ENCODE results near the gene LAGE3. TPM values are rescaled to one million over a fixed set of nuclear protein-coding genes. Genes with fewer than 3 reads are reported as not detected.

The LAGE3 gene
- total RNA-seq, 1 donor from 2014 or later, result 20.0 TPM

DNA sequence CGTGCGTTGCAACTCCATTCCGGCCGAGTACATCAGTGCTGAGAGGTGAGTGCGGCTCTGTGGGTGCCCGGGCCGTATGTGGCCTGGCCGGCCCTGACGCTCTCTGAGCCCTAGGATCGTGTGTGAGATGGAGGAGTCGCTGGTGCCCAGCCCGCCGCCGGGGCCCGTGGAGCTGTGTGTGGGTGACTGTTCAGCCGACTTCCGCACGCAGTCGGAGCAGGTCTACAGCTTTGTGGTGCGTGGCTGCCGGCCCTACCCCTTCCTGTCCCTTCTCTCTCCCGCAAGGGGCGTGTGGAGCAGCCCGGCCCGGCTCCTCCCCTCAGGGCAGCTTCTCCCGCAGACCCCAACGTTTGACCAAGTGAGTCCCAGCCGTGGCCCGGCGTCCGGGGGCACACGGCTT, 13.0 kb downstream of the LAGE3 start:
- no peaks in the 10 kb centered on the region for H3K27me3 Mint-ChIP-seq (ENCODE audit: low read depth, unreplicated experiment)
- H3K4me1 ChIP-seq (ENCODE audit: insufficient read depth, low read length), result no peaks in the 10 kb centered on the region
- H3K4me1 Mint-ChIP-seq (ENCODE audit: low read depth, unreplicated experiment), result no peaks in the 10 kb centered on the region
- no peaks in the 10 kb centered on the region for H3K36me3 Mint-ChIP-seq (ENCODE audit: low read depth, unreplicated experiment)
- no peak overlapping the region for H3K27ac Mint-ChIP-seq (ENCODE audit: unreplicated experiment)
- no peak overlapping the region for H3K9ac ChIP-seq (ENCODE audit: low read length)
- H3K36me3 ChIP-seq (ENCODE audit: insufficient read depth, low read length), result no peaks in the 10 kb centered on the region
- H3K9me3 ChIP-seq (ENCODE audit: insufficient read depth, low read depth, low read length), result no peaks in the 10 kb centered on the region
- peaks cover 22% of the 10 kb centered on the region for H3K79me2 ChIP-seq (ENCODE audit: insufficient read depth, low read length)
- no peak overlapping the region for H3K27ac ChIP-seq (ENCODE audit: low read depth, low read length)
- no peaks in the 10 kb centered on the region for H3K9me3 Mint-ChIP-seq (ENCODE audit: unreplicated experiment)
- no peak overlapping the region for H3K4me2 ChIP-seq (ENCODE audit: low read length)
- FAIRE-seq, result no peak
- H3K4me3 Mint-ChIP-seq (ENCODE audit: unreplicated experiment), result no peak overlapping the region
- no peak for DNase-seq (ENCODE audit: low read depth)
- no peaks in the 10 kb centered on the region for H3K27me3 ChIP-seq (ENCODE audit: insufficient read depth, low read length)
- H3K4me3 ChIP-seq (ENCODE audit: insufficient read depth, low read depth, low read length), result no peak overlapping the region
- TF ChIP-seq, protein P1, sequence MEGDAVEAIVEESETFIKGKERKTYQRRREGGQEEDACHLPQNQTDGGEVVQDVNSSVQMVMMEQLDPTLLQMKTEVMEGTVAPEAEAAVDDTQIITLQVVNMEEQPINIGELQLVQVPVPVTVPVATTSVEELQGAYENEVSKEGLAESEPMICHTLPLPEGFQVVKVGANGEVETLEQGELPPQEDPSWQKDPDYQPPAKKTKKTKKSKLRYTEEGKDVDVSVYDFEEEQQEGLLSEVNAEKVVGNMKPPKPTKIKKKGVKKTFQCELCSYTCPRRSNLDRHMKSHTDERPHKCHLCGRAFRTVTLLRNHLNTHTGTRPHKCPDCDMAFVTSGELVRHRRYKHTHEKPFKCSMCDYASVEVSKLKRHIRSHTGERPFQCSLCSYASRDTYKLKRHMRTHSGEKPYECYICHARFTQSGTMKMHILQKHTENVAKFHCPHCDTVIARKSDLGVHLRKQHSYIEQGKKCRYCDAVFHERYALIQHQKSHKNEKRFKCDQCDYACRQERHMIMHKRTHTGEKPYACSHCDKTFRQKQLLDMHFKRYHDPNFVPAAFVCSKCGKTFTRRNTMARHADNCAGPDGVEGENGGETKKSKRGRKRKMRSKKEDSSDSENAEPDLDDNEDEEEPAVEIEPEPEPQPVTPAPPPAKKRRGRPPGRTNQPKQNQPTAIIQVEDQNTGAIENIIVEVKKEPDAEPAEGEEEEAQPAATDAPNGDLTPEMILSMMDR (IDR thresholded peaks at IDR 0.05; ENCODE audit: insufficient read depth, low read depth, low read length), result no peak
- no peak for TF ChIP-seq EZH2 (IDR thresholded peaks at IDR 0.05; ENCODE audit: insufficient read depth, low read length)
- H2AFZ ChIP-seq (ENCODE audit: low read depth, low read length), result no peak overlapping the region
- peaks cover 25% of the 10 kb centered on the region for H4K20me1 ChIP-seq (ENCODE audit: insufficient read depth, low read length)

GRCh38 chrX:154465601-154466000, 13.5 kb downstream of the LAGE3 start:
- Histone ChIP-seq H3K9ac (ENCODE audit: low read length) (no peak overlapping the region), H3K4me2 (ENCODE audit: low read length) (no peak overlapping the region), H4K20me1 (ENCODE audit: insufficient read depth, low read length) (peaks cover 30% of the 10 kb centered on the region), H3K36me3 (ENCODE audit: insufficient read depth, low read length) (no peaks in the 10 kb centered on the region), H3K79me2 (ENCODE audit: insufficient read depth, low read length) (peaks cover 27% of the 10 kb centered on the region), H2AFZ (ENCODE audit: low read depth, low read length) (no peak overlapping the region), H3K27me3 (ENCODE audit: insufficient read depth, low read length) (no peaks in the 10 kb centered on the region), H3K4me3 (ENCODE audit: insufficient read depth, low read depth, low read length) (no peak overlapping the region), H3K27ac (ENCODE audit: low read depth, low read length) (no peak overlapping the region), H3K9me3 (ENCODE audit: insufficient read depth, low read depth, low read length) (no peaks in the 10 kb centered on the region), H3K4me1 (ENCODE audit: insufficient read depth, low read length) (no peaks in the 10 kb centered on the region)
- no peak for TF ChIP-seq EZH2 (IDR thresholded peaks at IDR 0.05; ENCODE audit: insufficient read depth, low read length)
- TF ChIP-seq, protein P1 (IDR thresholded peaks at IDR 0.05; ENCODE audit: insufficient read depth, low read depth, low read length), result no peak
- no peak overlapping the region for H3K27ac Mint-ChIP-seq (ENCODE audit: unreplicated experiment)
- H3K9me3 Mint-ChIP-seq (ENCODE audit: unreplicated experiment), result no peaks in the 10 kb centered on the region
- no peak overlapping the region for H3K4me3 Mint-ChIP-seq (ENCODE audit: unreplicated experiment)
- DNase-seq (ENCODE audit: low read depth) (no peak), FAIRE-seq (no peak)
- no peaks in the 10 kb centered on the region for H3K4me1 Mint-ChIP-seq (ENCODE audit: low read depth, unreplicated experiment)
- no peaks in the 10 kb centered on the region for H3K36me3 Mint-ChIP-seq (ENCODE audit: low read depth, unreplicated experiment)
- H3K27me3 Mint-ChIP-seq (ENCODE audit: low read depth, unreplicated experiment), result no peaks in the 10 kb centered on the region

DNA sequence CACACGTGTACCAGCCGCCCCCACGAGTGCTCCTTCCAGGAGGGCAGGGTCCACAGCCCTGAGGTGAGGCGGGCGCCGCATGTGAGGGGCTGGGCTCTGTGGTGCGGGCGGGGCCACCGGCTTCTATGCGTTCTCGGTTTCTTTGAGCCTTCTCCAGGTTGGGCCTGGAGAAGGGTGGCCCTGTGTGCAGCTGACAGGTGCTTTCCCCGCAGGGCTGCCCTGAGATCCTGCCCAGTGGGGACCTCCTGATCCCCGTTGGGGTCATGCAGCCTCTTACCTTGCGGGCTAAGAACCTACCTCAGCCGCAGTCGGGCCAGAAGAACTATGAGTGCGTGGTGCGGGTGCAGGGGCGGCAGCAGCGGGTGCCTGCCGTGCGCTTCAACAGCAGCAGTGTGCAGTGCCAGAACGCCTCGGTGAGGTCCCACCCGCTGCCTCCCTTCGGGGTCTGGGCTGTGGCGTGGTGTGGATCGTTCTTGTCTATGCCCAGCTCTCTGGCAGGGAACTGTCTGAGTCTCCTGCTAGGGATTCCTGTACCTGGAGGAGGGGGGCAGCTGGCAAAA, 14.2 kb downstream of the LAGE3 start:
- TF ChIP-seq, protein P1 (IDR thresholded peaks at IDR 0.05; ENCODE audit: insufficient read depth, low read depth, low read length), result no peak
- TF ChIP-seq EZH2 (IDR thresholded peaks at IDR 0.05; ENCODE audit: insufficient read depth, low read length), result no peak
- H3K36me3 ChIP-seq (ENCODE audit: insufficient read depth, low read length), result no peaks in the 10 kb centered on the region
- no peak overlapping the region for H3K4me3 ChIP-seq (ENCODE audit: insufficient read depth, low read depth, low read length)
- no peak for FAIRE-seq
- Mint-ChIP-seq H3K27me3 (ENCODE audit: low read depth, unreplicated experiment) (no peaks in the 10 kb centered on the region), H3K9me3 (ENCODE audit: unreplicated experiment) (no peaks in the 10 kb centered on the region), H3K4me3 (ENCODE audit: unreplicated experiment) (no peak overlapping the region), H3K27ac (ENCODE audit: unreplicated experiment) (no peak overlapping the region), H3K36me3 (ENCODE audit: low read depth, unreplicated experiment) (no peaks in the 10 kb centered on the region), H3K4me1 (ENCODE audit: low read depth, unreplicated experiment) (no peaks in the 10 kb centered on the region)
- no peak for DNase-seq (ENCODE audit: low read depth)
- no peak overlapping the region for H2AFZ ChIP-seq (ENCODE audit: low read depth, low read length)
- no peak overlapping the region for H3K27ac ChIP-seq (ENCODE audit: low read depth, low read length)
- H3K4me1 ChIP-seq (ENCODE audit: insufficient read depth, low read length), result no peaks in the 10 kb centered on the region
- peaks cover 34% of the 10 kb centered on the region for H3K79me2 ChIP-seq (ENCODE audit: insufficient read depth, low read length)
- no peaks in the 10 kb centered on the region for H3K9me3 ChIP-seq (ENCODE audit: insufficient read depth, low read depth, low read length)
- H4K20me1 ChIP-seq (ENCODE audit: insufficient read depth, low read length), result peaks cover 37% of the 10 kb centered on the region
- H3K9ac ChIP-seq (ENCODE audit: low read length), result no peak overlapping the region
- no peaks in the 10 kb centered on the region for H3K27me3 ChIP-seq (ENCODE audit: insufficient read depth, low read length)
- no peak overlapping the region for H3K4me2 ChIP-seq (ENCODE audit: low read length)
